Panc1 (cell line): ENCODE measurements around the gene RAP1B.

Experiments used
- CTCF ChIP-seq: fragments of 450-650 bp; IDR thresholded peaks from 2 replicates; pipeline ENCODE4 v1.5.1; 2017; ENCODE audit warnings: mild to moderate bottlenecking
- POLR2AphosphoS5 ChIP-seq: IDR thresholded peaks from 2 replicates; pipeline ENCODE4 v1.6.1; 2012; ENCODE audit warnings: mild to moderate bottlenecking, low read depth, low read length, moderate library complexity
- TCF7L2 ChIP-seq: IDR thresholded peaks from 2 replicates; pipeline ENCODE4 v1.6.1; 2011; ENCODE audit warnings: mild to moderate bottlenecking, low read depth, low read length, inconsistent platforms

DNA sequence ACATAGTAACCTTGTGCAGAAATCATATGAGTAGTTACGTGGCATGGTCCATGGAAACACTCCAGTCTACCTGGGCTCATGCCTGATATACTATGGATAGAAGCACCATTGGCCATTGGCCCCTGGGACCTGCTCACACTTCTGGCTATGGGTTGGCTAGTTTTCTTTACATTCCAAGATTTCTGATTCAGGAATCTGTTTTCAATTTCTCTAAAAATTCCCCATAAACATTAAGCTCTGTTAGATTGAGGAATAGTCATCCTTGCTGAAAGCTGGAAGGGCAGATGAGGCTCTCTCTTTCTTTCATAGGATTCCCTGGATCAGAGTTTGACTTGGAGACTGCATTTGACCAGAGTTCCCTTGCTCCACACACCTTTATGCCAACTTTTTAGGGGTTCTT, 37.3 kb upstream of the RAP1B start:
- TF ChIP-seq CTCF: no peak
- TF ChIP-seq POLR2AphosphoS5: no peak
- no peak for TF ChIP-seq TCF7L2
